Measurements from ENCODE around the gene MYCN. TPM values are rescaled to one million over a fixed set of nuclear protein-coding genes. Genes with fewer than 3 reads are reported as not detected.

The MYCN gene
- total RNA-seq, 1 experiment from 2014 or later, result 54.4 TPM

- ChIA-PET POLR2A (no interaction called here), CTCF (no interaction called here)
- no peak overlapping the region for H3K4me3 Mint-ChIP-seq (ENCODE audit: unreplicated experiment)
- peaks cover 11% of the 10 kb centered on the region for H3K36me3 Mint-ChIP-seq (ENCODE audit: insufficient read depth, unreplicated experiment)
- Histone ChIP-seq H3K4me3 (ENCODE audit: low read depth, low read length) (no peak overlapping the region), H3K9me3 (no peaks in the 10 kb centered on the region), H3K4me1 (peaks cover 21% of the 10 kb centered on the region), H3K27me3 (replicated peaks; ENCODE audit: control insufficient read depth, insufficient read depth, low read length) (no peaks in the 10 kb centered on the region), H3K36me3 (ENCODE audit: control insufficient read depth, insufficient read depth, low read length) (no peaks in the 10 kb centered on the region)
- no peaks in the 10 kb centered on the region for H3K9me3 Mint-ChIP-seq (ENCODE audit: unreplicated experiment)
- no TSS peak for BruUV-seq (replicated peaks)
- DNase-seq, result no peak
- intact Hi-C loops (cut with micrococcal nuclease; ENCODE audit: unreplicated experiment), result loop anchor here (2.0 to 5.0 kb wide), 3 partner anchors 26 to 81 kb away; partner anchors contain the start of gene MYCN
- no peak overlapping the region for H3K27ac Mint-ChIP-seq (ENCODE audit: unreplicated experiment)
- TF ChIP-seq CTCF (IDR thresholded peaks at IDR 0.05; ENCODE audit: insufficient read depth in 1 of 2, low read depth in 1 of 2, low read length in 1 of 2, severe bottlenecking in 1 of 2, unreplicated experiment in 1 of 2), result no peak
- peaks cover 23% of the 10 kb centered on the region for H3K4me1 Mint-ChIP-seq (ENCODE audit: low read depth, unreplicated experiment)
- no peaks in the 10 kb centered on the region for H3K27me3 Mint-ChIP-seq (ENCODE audit: insufficient read depth, unreplicated experiment)
These were observed 46.3 kb downstream of the MYCN start for GRCh38 chr2:15986644-15987043.

- DNase-seq, result no peak
- ChIA-PET CTCF (no interaction called here), POLR2A (no interaction called here)
- H3K4me3 Mint-ChIP-seq (ENCODE audit: unreplicated experiment), result no peak overlapping the region
- H3K4me1 ChIP-seq, result peaks cover 21% of the 10 kb centered on the region
- no peak overlapping the region for H3K4me3 ChIP-seq (ENCODE audit: low read depth, low read length)
- H3K36me3 ChIP-seq (ENCODE audit: control insufficient read depth, insufficient read depth, low read length), result no peaks in the 10 kb centered on the region
- peaks cover 2% of the 10 kb centered on the region for H3K9me3 Mint-ChIP-seq (ENCODE audit: unreplicated experiment)
- H3K27me3 ChIP-seq (replicated peaks; ENCODE audit: control insufficient read depth, insufficient read depth, low read length), result no peaks in the 10 kb centered on the region
- H3K9me3 ChIP-seq, result no peaks in the 10 kb centered on the region
- no TSS peak for BruUV-seq (replicated peaks)
- intact Hi-C loops (cut with micrococcal nuclease; ENCODE audit: unreplicated experiment), result loop anchor here (5.0 kb wide), 2 partner anchors 46 to 79 kb away; partner anchors contain the start of gene MYCN
- peak overlapping the region; percentile 80 for H3K27ac Mint-ChIP-seq (ENCODE audit: unreplicated experiment)
- no peaks in the 10 kb centered on the region for H3K27me3 Mint-ChIP-seq (ENCODE audit: insufficient read depth, unreplicated experiment)
- H3K36me3 Mint-ChIP-seq (ENCODE audit: insufficient read depth, unreplicated experiment), result peaks cover 11% of the 10 kb centered on the region
- no peak for TF ChIP-seq CTCF (IDR thresholded peaks at IDR 0.05; ENCODE audit: insufficient read depth in 1 of 2, low read depth in 1 of 2, low read length in 1 of 2, severe bottlenecking in 1 of 2, unreplicated experiment in 1 of 2)
- peaks cover 23% of the 10 kb centered on the region for H3K4me1 Mint-ChIP-seq (ENCODE audit: low read depth, unreplicated experiment)
These were observed 48.4 kb downstream of the MYCN start for GRCh38 chr2:15988733-15989132.

GRCh38 chr2:15989559-15989958 is 49.2 kb downstream of the MYCN start:
- no peak for TF ChIP-seq CTCF (IDR thresholded peaks at IDR 0.05; ENCODE audit: insufficient read depth in 1 of 2, low read depth in 1 of 2, low read length in 1 of 2, severe bottlenecking in 1 of 2, unreplicated experiment in 1 of 2)
- Histone ChIP-seq H3K4me3 (ENCODE audit: low read depth, low read length) (no peak overlapping the region), H3K27me3 (replicated peaks; ENCODE audit: control insufficient read depth, insufficient read depth, low read length) (no peaks in the 10 kb centered on the region), H3K4me1 (peaks cover 21% of the 10 kb centered on the region), H3K9me3 (no peaks in the 10 kb centered on the region), H3K36me3 (ENCODE audit: control insufficient read depth, insufficient read depth, low read length) (no peaks in the 10 kb centered on the region)
- Mint-ChIP-seq H3K4me3 (ENCODE audit: unreplicated experiment) (peak overlapping the region; percentile 37), H3K27ac (ENCODE audit: unreplicated experiment) (peak overlapping the region; percentile 80), H3K9me3 (ENCODE audit: unreplicated experiment) (peaks cover 8% of the 10 kb centered on the region), H3K4me1 (ENCODE audit: low read depth, unreplicated experiment) (peaks cover 23% of the 10 kb centered on the region), H3K27me3 (ENCODE audit: insufficient read depth, unreplicated experiment) (no peaks in the 10 kb centered on the region), H3K36me3 (ENCODE audit: insufficient read depth, unreplicated experiment) (peaks cover 11% of the 10 kb centered on the region)
- ChIA-PET CTCF (interaction anchor here (0.7 kb wide), 1 partner anchor 462 kb away, joined by 4 read pairs; no protein-coding TSS in a partner anchor), POLR2A (no interaction called here)
- BruUV-seq (replicated peaks), result no TSS peak
- peak; percentile 69 to 71 for DNase-seq
- intact Hi-C loops (cut with micrococcal nuclease; ENCODE audit: unreplicated experiment), result loop anchor here (5.0 kb wide), 2 partner anchors 47 to 78 kb away; partner anchors contain the start of gene MYCN

Measured in Caco-2 (cell line).